Immature natural killer cell (primary cell): ENCODE measurements around the gene LORICRIN. TPM values are rescaled to one million over a fixed set of nuclear protein-coding genes. Genes with fewer than 3 reads are reported as not detected.

ENCODE experiments used
- DNase-seq, 3 donors: peaks; one replicate each; pipeline ENCODE4 v3.0.0; 2022; ENCODE audit warnings: mixed read lengths in 1 of 3
- H3K27ac Mint-ChIP-seq, 6 donors: one replicate each; pipeline ENCODE4 v1.8.0; 2020; ENCODE audit warnings: mixed read lengths in 6 of 6, mild to moderate bottlenecking in 5 of 6, inconsistent platforms in 4 of 6, moderate library complexity in 3 of 6
- H3K27me3 Mint-ChIP-seq, 3 donors: one replicate each; pipeline ENCODE4 v1.8.0; 2020 to 2021; ENCODE audit warnings: low read depth in 3 of 3, mild to moderate bottlenecking in 3 of 3, mixed read lengths in 3 of 3, moderate library complexity in 3 of 3, inconsistent platforms in 1 of 3
- H3K36me3 Mint-ChIP-seq, 3 donors: one replicate each; pipeline ENCODE4 v1.8.0; 2020; ENCODE audit warnings: mixed read lengths in 3 of 3, inconsistent platforms in 2 of 3, mild to moderate bottlenecking in 2 of 3
- H3K4me1 Mint-ChIP-seq, 2 donors: one replicate each; pipeline ENCODE4 v1.8.0; 2020; ENCODE audit warnings: inconsistent platforms in 2 of 2, mild to moderate bottlenecking in 2 of 2, mixed read lengths in 2 of 2, moderate library complexity in 1 of 2
- H3K4me3 Mint-ChIP-seq, 5 donors: one replicate each; pipeline ENCODE4 v1.8.0; 2020; ENCODE audit warnings: mild to moderate bottlenecking in 5 of 5, mixed read lengths in 5 of 5, inconsistent platforms in 3 of 5, moderate library complexity in 3 of 5
- H3K9me3 Mint-ChIP-seq, 6 donors: one replicate each; pipeline ENCODE4 v1.8.0; 2020; ENCODE audit warnings: mild to moderate bottlenecking in 6 of 6, mixed read lengths in 6 of 6, inconsistent platforms in 4 of 6, moderate library complexity in 3 of 6
- polyA plus RNA-seq, 3 donors: library from polyadenylated mRNA; unstranded; fragments of 300-500 nt; fragmentation: Illumina TruSeq; gene quantifications; one replicate each; pipeline ENCODE4 v1.2.3, GENCODE V29; 2021

Gene LORICRIN
- polyA plus RNA-seq, 3 donors from 2014 or later = not detected

DNA sequence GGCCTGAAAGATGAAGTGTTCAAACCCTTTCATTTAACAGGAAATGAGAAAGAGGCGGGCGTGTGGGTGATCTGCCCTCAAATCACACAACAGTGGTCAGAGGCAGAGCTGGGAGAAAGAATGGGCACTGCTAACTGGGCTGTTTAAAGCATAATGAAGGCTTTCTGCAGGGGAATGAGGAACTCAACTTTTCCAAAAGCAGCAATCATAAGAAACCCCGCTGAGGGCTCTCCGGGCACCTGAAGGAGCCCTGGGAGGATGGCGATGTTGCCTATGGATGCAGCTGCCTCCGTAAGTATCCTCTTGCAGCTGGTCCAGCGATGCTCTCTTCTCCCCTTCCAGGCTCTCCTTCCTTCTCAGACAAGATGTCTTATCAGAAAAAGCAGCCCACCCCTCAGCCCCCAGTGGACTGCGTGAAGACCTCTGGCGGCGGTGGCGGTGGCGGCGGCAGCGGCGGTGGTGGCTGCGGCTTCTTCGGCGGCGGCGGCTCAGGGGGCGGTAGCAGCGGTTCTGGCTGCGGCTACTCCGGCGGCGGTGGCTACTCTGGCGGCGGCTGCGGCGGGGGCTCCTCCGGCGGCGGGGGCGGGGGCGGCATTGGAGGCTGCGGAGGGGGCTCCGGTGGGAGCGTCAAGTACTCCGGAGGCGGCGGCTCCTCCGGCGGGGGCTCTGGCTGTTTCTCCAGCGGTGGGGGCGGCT, 1.2 kb downstream of the LORICRIN start:
- no peaks in the 10 kb centered on the region for H3K9me3 Mint-ChIP-seq
- H3K27ac Mint-ChIP-seq = peak overlapping the region in 2 of 6 donors; percentile 33 to 42
- peaks cover 24 to 31% of the 10 kb centered on the region in 2 donors for H3K4me1 Mint-ChIP-seq
- DNase-seq = peak in 2 of 3 donors; percentile 8 to 21
- H3K4me3 Mint-ChIP-seq = peak overlapping the region; percentile 57 to 83 (median 66)
- peaks cover 12 to 42% (median 17%) of the 10 kb centered on the region in 3 donors for H3K27me3 Mint-ChIP-seq
- H3K36me3 Mint-ChIP-seq = no peaks in the 10 kb centered on the region

DNA sequence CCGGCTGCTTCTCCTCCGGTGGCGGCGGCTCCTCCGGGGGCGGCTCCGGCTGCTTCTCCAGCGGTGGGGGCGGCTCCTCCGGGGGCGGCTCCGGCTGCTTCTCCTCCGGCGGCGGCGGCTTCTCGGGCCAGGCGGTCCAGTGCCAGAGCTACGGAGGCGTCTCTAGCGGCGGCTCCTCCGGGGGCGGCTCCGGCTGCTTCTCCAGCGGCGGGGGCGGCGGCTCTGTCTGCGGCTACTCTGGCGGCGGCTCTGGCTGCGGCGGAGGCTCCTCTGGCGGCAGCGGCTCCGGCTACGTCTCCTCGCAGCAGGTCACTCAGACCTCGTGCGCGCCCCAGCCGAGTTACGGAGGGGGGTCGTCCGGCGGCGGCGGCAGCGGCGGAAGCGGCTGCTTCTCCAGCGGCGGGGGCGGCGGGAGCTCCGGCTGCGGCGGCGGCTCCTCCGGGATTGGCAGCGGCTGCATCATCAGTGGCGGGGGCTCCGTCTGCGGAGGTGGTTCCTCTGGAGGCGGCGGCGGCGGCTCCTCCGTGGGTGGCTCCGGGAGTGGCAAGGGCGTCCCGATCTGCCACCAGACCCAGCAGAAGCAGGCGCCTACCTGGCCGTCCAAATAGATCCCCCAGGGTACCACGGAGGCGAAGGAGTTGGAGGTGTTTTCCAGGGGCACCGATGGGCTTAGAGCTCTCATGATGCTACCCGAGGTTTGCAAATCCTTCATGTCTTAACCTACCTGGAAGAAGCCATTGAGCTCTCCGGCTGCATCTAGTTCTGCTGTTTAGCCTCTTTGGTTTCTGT, 2.0 kb downstream of the LORICRIN start:
- Mint-ChIP-seq H3K36me3 (no peaks in the 10 kb centered on the region), H3K9me3 (no peaks in the 10 kb centered on the region), H3K27ac (no peak overlapping the region), H3K4me3 (peak overlapping the region; percentile 58 to 86 (median 71)), H3K4me1 (peaks cover 24 to 31% of the 10 kb centered on the region in 2 donors), H3K27me3 (peaks cover 15 to 45% (median 17%) of the 10 kb centered on the region in 3 donors)
- peak; percentile 10 to 16 (median 16) for DNase-seq

DNA sequence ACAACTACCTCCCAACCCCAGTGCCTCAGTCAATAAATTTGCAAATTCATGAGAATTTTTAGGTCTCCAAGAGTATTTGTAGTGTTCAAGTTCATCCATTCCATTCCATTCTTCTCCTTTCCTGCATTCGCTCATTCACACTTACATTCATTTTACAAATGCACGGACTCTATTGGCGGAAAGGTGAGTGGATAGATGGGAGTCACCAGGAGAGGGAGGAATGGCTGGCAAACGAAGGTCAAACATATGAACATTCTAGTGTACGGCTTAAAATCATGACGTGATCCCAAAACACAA, 2.5 kb downstream of the LORICRIN start:
- H3K27ac Mint-ChIP-seq = no peak overlapping the region
- H3K4me1 Mint-ChIP-seq = peaks cover 24 to 31% of the 10 kb centered on the region in 2 donors

DNA sequence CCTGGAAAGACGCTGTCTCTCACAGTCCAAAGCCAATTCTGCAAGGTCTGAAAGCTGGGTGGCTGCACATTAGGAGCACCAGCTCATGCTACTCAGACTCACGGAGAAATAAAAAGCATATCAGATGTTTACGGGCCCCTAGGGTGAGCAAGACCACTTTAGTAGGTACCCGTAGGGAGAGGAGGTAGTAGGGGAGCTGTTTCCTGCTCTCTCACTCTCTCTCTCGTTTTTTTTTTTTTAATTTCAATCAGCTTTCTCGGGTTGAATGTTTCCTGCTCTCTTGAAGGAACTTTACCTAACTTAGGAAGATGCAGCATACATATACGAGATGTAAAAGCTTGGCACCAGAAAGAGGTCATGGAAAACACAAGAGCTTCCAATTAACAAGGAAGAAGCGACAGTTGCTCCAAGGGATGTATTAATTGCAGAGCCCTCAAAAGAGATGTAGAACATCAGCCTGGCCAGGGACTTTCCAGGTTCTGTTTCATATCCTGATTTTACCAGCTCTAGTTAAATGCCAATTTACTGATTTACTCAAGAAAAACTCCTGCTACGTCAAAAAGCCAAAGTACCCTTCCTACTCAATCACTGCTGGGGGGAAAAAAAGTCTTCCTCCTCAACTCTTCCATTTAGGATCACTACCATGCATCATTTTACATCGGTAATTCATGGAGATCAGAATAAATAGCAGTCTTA, 3.1 kb downstream of the LORICRIN start:
- Mint-ChIP-seq H3K27ac (no peak overlapping the region), H3K27me3 (peaks cover 17 to 42% (median 17%) of the 10 kb centered on the region in 3 donors), H3K9me3 (no peaks in the 10 kb centered on the region), H3K4me3 (peak overlapping the region; percentile 58 to 86 (median 71)), H3K36me3 (no peaks in the 10 kb centered on the region), H3K4me1 (peaks cover 24 to 31% of the 10 kb centered on the region in 2 donors)
- no peak for DNase-seq

More for the DNA sequence above, 2.5 kb downstream of the LORICRIN start:
- Mint-ChIP-seq H3K27me3 (peaks cover 17 to 45% (median 17%) of the 10 kb centered on the region in 3 donors), H3K36me3 (no peaks in the 10 kb centered on the region), H3K4me3 (peak overlapping the region; percentile 58 to 86 (median 71)), H3K9me3 (no peaks in the 10 kb centered on the region)
- no peak for DNase-seq

DNA sequence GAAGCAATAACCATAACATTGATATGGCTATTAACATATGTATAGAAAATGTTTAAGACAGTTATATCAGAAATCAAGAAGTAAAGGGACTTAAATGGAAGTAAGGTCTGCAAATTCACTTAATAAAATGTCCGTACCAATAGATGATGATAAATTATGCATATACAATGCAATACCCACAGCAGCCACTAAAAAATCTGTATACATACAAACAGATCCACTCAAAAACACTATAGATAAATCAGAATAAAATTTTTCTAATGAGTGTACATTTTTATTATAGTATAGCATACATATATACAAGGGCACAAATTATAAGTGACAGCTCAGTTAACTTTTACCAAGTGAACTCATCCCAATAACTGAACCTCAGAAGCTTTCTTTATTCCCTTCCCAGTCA, 6.0 kb downstream of the LORICRIN start:
- Mint-ChIP-seq H3K4me1 (peaks cover 19 to 23% of the 10 kb centered on the region in 2 donors), H3K4me3 (no peak overlapping the region), H3K27ac (no peak overlapping the region), H3K36me3 (no peaks in the 10 kb centered on the region), H3K9me3 (no peaks in the 10 kb centered on the region), H3K27me3 (peaks cover 14 to 44% (median 21%) of the 10 kb centered on the region in 3 donors)
- no peak for DNase-seq

DNA sequence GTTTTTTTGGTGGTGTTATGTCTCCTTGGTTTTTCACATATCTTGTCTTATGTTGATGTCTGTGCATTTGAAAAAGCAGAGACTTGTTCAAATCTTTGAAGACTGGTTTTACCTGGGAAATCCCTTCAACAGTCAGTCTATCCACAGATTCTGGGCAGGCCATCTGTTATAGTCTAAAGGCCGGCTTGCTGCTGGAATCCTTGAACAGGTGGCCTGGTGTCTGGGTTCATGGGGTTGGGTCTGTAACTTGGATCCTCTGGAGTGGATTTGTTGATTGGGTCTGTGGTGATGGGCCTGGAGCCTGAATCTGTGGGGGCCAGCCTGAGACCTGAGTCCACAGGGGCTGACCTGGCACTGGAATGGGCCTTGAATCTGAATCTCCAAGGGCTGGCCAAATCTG, 12.2 kb downstream of the LORICRIN start:
- Mint-ChIP-seq H3K9me3 (no peaks in the 10 kb centered on the region), H3K27me3 (peaks cover under 1 to 15% (median 4%) of the 10 kb centered on the region in 3 donors)

DNA sequence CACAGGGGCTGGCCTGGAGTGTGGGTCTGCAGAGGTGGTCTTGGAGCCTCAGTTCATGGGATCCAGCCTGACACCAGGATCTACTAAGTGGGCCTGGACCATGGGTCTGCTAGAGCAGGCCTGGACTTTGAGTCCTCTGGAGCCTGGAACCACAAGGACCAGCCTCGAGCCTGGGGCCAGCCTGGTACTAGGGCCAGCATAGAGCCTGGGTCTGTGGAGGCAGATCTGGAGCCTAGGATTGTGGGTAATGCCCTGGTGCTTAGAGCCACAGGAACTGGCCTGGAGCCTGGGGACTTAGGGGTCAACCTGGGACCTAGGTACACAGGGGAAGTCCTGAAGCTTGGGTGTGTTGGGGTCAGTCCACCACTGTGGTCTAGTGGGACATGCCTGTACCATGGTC, 12.7 kb downstream of the LORICRIN start:
- Mint-ChIP-seq H3K27me3 (peaks cover 2 to 15% (median 4%) of the 10 kb centered on the region in 3 donors), H3K27ac (no peak overlapping the region)

More for the DNA sequence above, 12.2 kb downstream of the LORICRIN start:
- no peak overlapping the region for H3K4me3 Mint-ChIP-seq
- H3K36me3 Mint-ChIP-seq = no peaks in the 10 kb centered on the region
- H3K4me1 Mint-ChIP-seq = no peaks in the 10 kb centered on the region
- DNase-seq = no peak
- no peak overlapping the region for H3K27ac Mint-ChIP-seq

DNA sequence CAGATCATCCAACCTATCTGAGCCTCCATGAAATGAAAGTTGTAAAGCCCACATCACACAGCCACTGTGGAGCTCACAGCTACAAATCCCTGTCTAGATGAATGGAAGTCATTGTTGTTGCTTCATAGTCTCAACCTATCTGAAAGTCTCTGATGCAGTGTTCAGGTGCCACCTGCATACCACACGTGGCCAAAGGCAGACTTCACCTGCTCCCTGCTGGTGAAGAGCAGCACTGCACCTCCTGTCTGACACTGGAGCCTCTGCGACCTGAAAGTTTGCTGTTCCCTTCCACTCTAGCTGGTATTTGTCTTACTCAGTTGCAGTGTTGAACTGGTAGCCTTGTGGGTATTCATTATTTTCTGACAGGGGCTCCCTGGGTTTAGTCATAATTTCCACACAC, 18.4 kb downstream of the LORICRIN start:
- no peak overlapping the region for H3K27ac Mint-ChIP-seq
- peaks cover 2 to 7% (median 3%) of the 10 kb centered on the region in 3 donors for H3K27me3 Mint-ChIP-seq
- H3K36me3 Mint-ChIP-seq = no peaks in the 10 kb centered on the region
- H3K9me3 Mint-ChIP-seq = no peaks in the 10 kb centered on the region
- no peaks in the 10 kb centered on the region for H3K4me1 Mint-ChIP-seq
- no peak overlapping the region for H3K4me3 Mint-ChIP-seq
- no peak for DNase-seq

More for the DNA sequence above, 12.7 kb downstream of the LORICRIN start:
- H3K9me3 Mint-ChIP-seq = no peaks in the 10 kb centered on the region
- no peaks in the 10 kb centered on the region for H3K36me3 Mint-ChIP-seq
- no peak overlapping the region for H3K4me3 Mint-ChIP-seq
- no peak for DNase-seq
- no peaks in the 10 kb centered on the region for H3K4me1 Mint-ChIP-seq

DNA sequence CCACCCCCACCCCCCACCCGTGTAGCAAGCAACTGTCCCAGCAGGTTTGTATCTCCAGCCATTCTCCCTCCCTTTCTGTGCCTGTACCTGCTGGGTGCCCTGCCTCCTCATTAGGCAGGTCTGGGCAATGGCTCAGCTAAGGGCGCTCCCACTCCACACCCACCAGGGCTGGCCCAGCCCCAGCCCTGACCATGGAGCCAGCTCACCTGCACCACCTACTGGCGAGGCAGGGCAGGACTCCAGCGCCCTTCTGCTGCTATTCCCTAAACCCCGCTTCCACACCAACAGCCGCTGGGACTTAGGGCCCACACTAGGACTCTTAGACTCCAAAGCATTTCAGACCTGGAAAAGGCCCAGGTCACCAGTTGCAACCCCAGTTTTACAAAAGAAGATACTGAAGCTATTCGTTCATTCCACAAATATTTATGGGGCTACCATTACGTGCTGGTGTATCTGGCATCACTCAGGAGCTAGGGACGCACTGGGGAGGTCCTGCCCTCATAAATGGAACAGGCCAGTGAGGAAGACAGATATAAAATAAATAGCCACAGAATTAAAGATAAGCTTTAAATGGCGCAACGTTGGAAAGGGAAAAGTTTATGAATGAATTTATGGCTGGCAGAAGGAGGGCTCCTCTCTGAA, 29.3 kb downstream of the LORICRIN start:
- Mint-ChIP-seq H3K27me3 (peaks cover 0 to 2% (median 2%) of the 10 kb centered on the region in 3 donors), H3K9me3 (no peaks in the 10 kb centered on the region), H3K4me1 (peaks cover under 1% of the 10 kb centered on the region in 2 donors), H3K27ac (no peak overlapping the region), H3K4me3 (no peak overlapping the region), H3K36me3 (no peaks in the 10 kb centered on the region)
- no peak for DNase-seq

DNA sequence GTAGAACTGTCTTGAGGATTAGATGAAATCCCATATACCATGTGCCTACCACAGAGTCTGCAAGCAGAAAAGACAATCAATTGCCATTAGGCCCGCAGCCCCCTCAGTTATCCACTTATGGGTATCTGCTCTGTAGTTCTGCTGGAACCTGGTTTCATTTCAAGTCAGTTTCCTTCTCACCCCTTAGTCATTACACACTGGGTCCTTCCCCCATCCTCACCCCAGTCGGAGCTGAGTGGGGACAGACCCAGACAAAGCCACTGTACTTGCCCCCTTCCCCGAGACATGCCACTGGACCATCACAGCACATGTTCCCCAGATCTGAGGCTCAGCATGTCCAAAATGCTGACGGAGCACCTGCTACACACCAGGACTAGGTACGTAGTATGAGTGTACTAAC, 32.0 kb downstream of the LORICRIN start:
- Mint-ChIP-seq H3K27me3 (peaks cover 0 to 9% (median 2%) of the 10 kb centered on the region in 3 donors), H3K4me3 (no peak overlapping the region), H3K27ac (no peak overlapping the region), H3K4me1 (peaks cover 4 to 6% of the 10 kb centered on the region in 2 donors), H3K36me3 (no peaks in the 10 kb centered on the region), H3K9me3 (no peaks in the 10 kb centered on the region)
- DNase-seq = no peak

DNA sequence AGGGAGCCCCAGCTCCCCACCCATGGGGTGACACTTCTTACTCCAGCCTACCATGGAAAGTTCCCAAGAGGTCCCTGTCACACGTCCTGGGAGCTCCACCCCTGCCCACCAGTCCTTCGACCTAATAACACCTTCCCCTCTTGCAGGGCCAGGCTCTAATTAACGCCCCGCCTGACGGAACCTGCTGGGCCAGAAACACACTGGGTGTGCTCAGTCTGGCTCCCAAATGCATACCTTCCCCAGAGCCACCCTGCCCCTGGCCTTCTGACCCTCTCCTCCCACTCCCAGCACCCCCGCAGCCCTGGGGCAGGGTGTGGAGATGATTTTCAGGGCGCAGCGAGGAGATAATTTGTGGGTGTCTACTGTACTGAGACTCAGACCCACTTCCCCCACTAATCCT, 32.7 kb downstream of the LORICRIN start:
- no peak overlapping the region for H3K27ac Mint-ChIP-seq
- H3K36me3 Mint-ChIP-seq = no peaks in the 10 kb centered on the region
- no peaks in the 10 kb centered on the region for H3K9me3 Mint-ChIP-seq
- H3K4me1 Mint-ChIP-seq = peaks cover 4 to 6% of the 10 kb centered on the region in 2 donors
- no peak overlapping the region for H3K4me3 Mint-ChIP-seq
- no peak for DNase-seq
- peaks cover 0 to 9% (median 2%) of the 10 kb centered on the region in 3 donors for H3K27me3 Mint-ChIP-seq

DNA sequence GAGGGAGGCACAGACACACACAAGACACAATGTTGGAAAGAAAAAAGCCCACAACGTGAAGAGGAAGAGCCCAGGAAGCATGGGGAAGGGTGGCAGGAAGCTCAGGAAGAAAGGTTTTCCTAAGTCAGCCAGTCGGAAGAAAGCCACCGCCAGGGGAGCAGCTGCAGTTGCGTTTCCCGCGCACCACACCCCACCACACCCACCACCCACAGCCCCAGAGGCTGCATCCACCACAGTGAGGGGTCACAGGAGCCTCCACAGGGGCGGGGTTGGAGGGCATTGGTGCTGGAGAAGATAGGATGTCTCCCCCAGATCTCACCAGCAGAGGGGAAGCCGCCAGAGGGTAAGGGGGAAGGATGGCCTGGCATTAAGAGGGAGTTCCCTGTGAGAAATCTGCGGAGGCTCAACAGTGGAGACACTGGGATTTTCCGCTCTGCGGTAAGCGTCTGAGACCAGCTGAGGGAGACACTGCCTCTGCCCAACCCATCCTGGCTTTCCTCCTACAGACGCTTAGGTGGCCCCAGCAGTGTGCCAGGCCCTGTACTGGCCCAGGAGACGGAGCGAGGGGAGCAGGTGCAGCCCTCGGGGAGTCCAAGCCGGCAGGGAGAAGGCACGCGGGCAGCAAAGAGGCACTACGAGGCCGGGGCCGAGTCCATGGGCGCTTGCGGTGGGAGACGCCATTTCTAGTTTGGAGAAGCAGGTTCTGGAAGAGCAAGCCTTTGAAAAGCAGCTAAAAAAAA, 33.4 kb downstream of the LORICRIN start:
- DNase-seq = no peak
- Mint-ChIP-seq H3K4me3 (no peak overlapping the region), H3K4me1 (peaks cover 4 to 6% of the 10 kb centered on the region in 2 donors), H3K9me3 (no peaks in the 10 kb centered on the region), H3K27ac (no peak overlapping the region), H3K27me3 (peaks cover 0 to 11% (median 2%) of the 10 kb centered on the region in 3 donors), H3K36me3 (no peaks in the 10 kb centered on the region)

DNA sequence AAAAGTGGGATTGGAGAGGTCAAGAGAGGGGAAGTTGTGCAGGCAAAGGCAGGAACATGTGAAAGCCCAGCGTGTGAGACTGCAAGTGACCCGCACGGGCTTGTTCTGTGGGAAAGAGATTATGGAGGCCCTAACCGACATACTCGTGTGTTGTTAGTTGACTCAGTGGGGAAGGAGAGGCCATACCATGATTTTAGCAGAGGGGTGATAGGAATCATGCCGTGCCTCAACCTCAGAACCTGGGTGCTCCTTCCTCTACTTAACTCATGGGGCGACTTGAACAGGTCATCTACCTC, 33.9 kb downstream of the LORICRIN start:
- Mint-ChIP-seq H3K4me3 (no peak overlapping the region), H3K36me3 (no peaks in the 10 kb centered on the region), H3K4me1 (peaks cover 4 to 6% of the 10 kb centered on the region in 2 donors), H3K9me3 (no peaks in the 10 kb centered on the region), H3K27me3 (peaks cover 0 to 11% (median under 1%) of the 10 kb centered on the region in 3 donors), H3K27ac (no peak overlapping the region)
- DNase-seq = no peak
